GM23338 (cell line): ENCODE measurements around the gene KCNK3. TPM values are rescaled to one million over a fixed set of nuclear protein-coding genes. Genes with fewer than 3 reads are reported as not detected.

Experiments
- ATAC-seq: fragments of 200-7000 bp; cut with Tn5 transposase; 3 replicates; pipeline ENCODE4 v1.9.1; 2020
- DNase-seq: peaks from one replicate; pipeline ENCODE4 v3.0.0-alpha.2; 2015; ENCODE audit warnings: low spot score
- H2AFZ ChIP-seq: fragments of 200-600 bp; sonication (generic); 2 replicates; pipeline ENCODE4 v1.8.0; 2016; ENCODE audit warnings: antibody characterized with exemption, mild to moderate bottlenecking, moderate library complexity
- H3F3A ChIP-seq: fragments of 200-600 bp; sonication (generic); replicated peaks from 2 replicates; pipeline ENCODE4 v1.8.0; 2017; ENCODE audit warnings: antibody characterized with exemption, mixed run types, low read depth
- H3K27ac ChIP-seq: fragments of 200-600 bp; sonication (generic); 2 replicates; pipeline ENCODE4 v1.6.1; 2016; ENCODE audit warnings: low read depth
- H3K27me3 ChIP-seq: fragments of 200-600 bp; sonication (generic); 2 replicates; pipeline ENCODE4 v1.8.0; 2016; ENCODE audit warnings: mild to moderate bottlenecking, mixed run types, moderate library complexity; ENCODE audit not compliant: insufficient read depth
- H3K36me3 ChIP-seq: fragments of 200-600 bp; sonication (generic); 2 replicates; pipeline ENCODE4 v1.8.0; 2016; ENCODE audit warnings: mild to moderate bottlenecking; ENCODE audit not compliant: insufficient read depth
- H3K4me1 ChIP-seq: fragments of 200-600 bp; sonication (generic); 2 replicates; pipeline ENCODE4 v1.8.0; 2016; ENCODE audit warnings: mild to moderate bottlenecking, moderate library complexity; ENCODE audit not compliant: insufficient read depth
- H3K4me2 ChIP-seq: fragments of 200-600 bp; sonication (generic); 2 replicates; pipeline ENCODE4 v1.7.1; 2017; ENCODE audit warnings: mixed run types
- H3K4me3 ChIP-seq: fragments of 200-600 bp; sonication (generic); 2 replicates; pipeline ENCODE4 v1.6.1; 2016; ENCODE audit warnings: mixed run types
- H3K79me2 ChIP-seq: fragments of 200-600 bp; sonication (generic); replicated peaks from 2 replicates; pipeline ENCODE4 v1.8.0; 2017; ENCODE audit warnings: mild to moderate bottlenecking; ENCODE audit not compliant: insufficient read depth
- H3K9me2 ChIP-seq: fragments of 200-600 bp; sonication (generic); 2 replicates; pipeline ENCODE4 v1.8.0; 2017; ENCODE audit not compliant: insufficient read depth
- H4K20me1 ChIP-seq: fragments of 200-600 bp; sonication (generic); replicated peaks from 2 replicates; pipeline ENCODE4 v1.8.0; 2017; ENCODE audit warnings: mild to moderate bottlenecking; ENCODE audit not compliant: insufficient read depth
- H3K27ac Mint-ChIP-seq: 2 replicates; pipeline ENCODE4 v1.8.0; 2020; ENCODE audit warnings: inconsistent platforms, mild to moderate bottlenecking, moderate library complexity, mixed read lengths
- H3K27me3 Mint-ChIP-seq: 3 replicates; pipeline ENCODE4 v1.8.0; 2022; ENCODE audit warnings: low read depth, mild to moderate bottlenecking, moderate library complexity, mixed read lengths, inconsistent platforms; ENCODE audit not compliant: insufficient read depth, poor library complexity
- H3K36me3 Mint-ChIP-seq: 3 replicates; pipeline ENCODE4 v1.8.0; 2021; ENCODE audit warnings: low read depth, mild to moderate bottlenecking, inconsistent platforms, moderate library complexity, mixed read lengths
- H3K4me1 Mint-ChIP-seq: 3 replicates; pipeline ENCODE4 v1.8.0; 2020; ENCODE audit warnings: mild to moderate bottlenecking, inconsistent platforms, mixed read lengths
- H3K4me3 Mint-ChIP-seq: 3 replicates; pipeline ENCODE4 v1.8.0; 2021; ENCODE audit warnings: moderate library complexity, mild to moderate bottlenecking, inconsistent platforms, mixed read lengths
- H3K9me3 Mint-ChIP-seq: 3 replicates; pipeline ENCODE4 v1.8.0; 2020; ENCODE audit warnings: moderate library complexity, mild to moderate bottlenecking, inconsistent platforms, mixed read lengths
- CREB1 ChIP-seq: fragments of 250-450 bp; sonication (Bioruptor Pico); IDR thresholded peaks from 2 replicates; pipeline ENCODE4 v1.5.0; 2020; ENCODE audit warnings: low read depth, mild to moderate bottlenecking, moderate library complexity
- CTCF ChIP-seq, 2 experiments: fragments of 200-600 bp in 1 of 2; sonication (generic) in 1 of 2; conservative IDR thresholded peaks; 2 replicates each; pipeline versions ENCODE4 v1.5.1 to v1.6.1; 2016 to 2017; ENCODE audit warnings: antibody characterized with exemption in 2 of 2, low read depth in 2 of 2, mild to moderate bottlenecking in 2 of 2, moderate library complexity in 1 of 2
- ETS1 ChIP-seq: IDR thresholded peaks from 2 replicates; pipeline ENCODE4 v1.6.1; 2016; ENCODE audit warnings: antibody characterized with exemption
- EZH2 ChIP-seq: fragments of 200-600 bp; sonication (generic); IDR thresholded peaks from one replicate; pipeline ENCODE4 v1.8.0; 2017; ENCODE audit warnings: antibody characterized with exemption, mild to moderate bottlenecking, low read depth; ENCODE audit not compliant: unreplicated experiment
- EZH2phosphoT487 ChIP-seq: fragments of 200-600 bp; sonication (generic); IDR thresholded peaks from one replicate; pipeline ENCODE4 v1.8.1; 2018; ENCODE audit warnings: antibody characterized with exemption; ENCODE audit not compliant: unreplicated experiment
- JUNB ChIP-seq: IDR thresholded peaks from one replicate; pipeline ENCODE4 v1.6.1; 2016; ENCODE audit warnings: antibody characterized with exemption; ENCODE audit not compliant: unreplicated experiment
- NANOG ChIP-seq: IDR thresholded peaks from 2 replicates; pipeline ENCODE4 v1.6.1; 2016; ENCODE audit warnings: antibody characterized with exemption, borderline replicate concordance
- POLR2AphosphoS5 ChIP-seq: IDR thresholded peaks from 2 replicates; pipeline ENCODE4 v1.6.1; 2016; ENCODE audit warnings: antibody characterized with exemption, low read depth
- REST ChIP-seq: IDR thresholded peaks from one replicate; pipeline ENCODE4 v1.6.1; 2018; ENCODE audit warnings: antibody characterized with exemption; ENCODE audit not compliant: unreplicated experiment
- STAT1 ChIP-seq: IDR thresholded peaks from one replicate; pipeline ENCODE4 v1.6.1; 2016; ENCODE audit warnings: antibody characterized with exemption; ENCODE audit not compliant: unreplicated experiment
- ZNF114 ChIP-seq: fragments of 250-450 bp; sonication (Bioruptor Pico); IDR thresholded peaks from 2 replicates; pipeline ENCODE4 v1.5.0; 2020; ENCODE audit warnings: mild to moderate bottlenecking, moderate library complexity
- ZNF331 ChIP-seq: fragments of 250-450 bp; sonication (Bioruptor Pico); IDR thresholded peaks from 2 replicates; pipeline ENCODE4 v1.5.0; 2020; ENCODE audit warnings: low read depth, mild to moderate bottlenecking, moderate library complexity
- ZNF462 ChIP-seq: fragments of 250-450 bp; sonication (Bioruptor Pico); IDR thresholded peaks from 2 replicates; pipeline ENCODE4 v1.5.0; 2020; ENCODE audit warnings: mild to moderate bottlenecking, moderate library complexity
- polyA plus RNA-seq: library from polyadenylated mRNA; unstranded; fragments of >200 nt; fragmentation: Nextera tagmentation; extraction: Ambion mirVana; gene quantifications from 2 replicates; pipeline ENCODE4 v1.2.1, GENCODE V29; 2016
- total RNA-seq: library from RNA; depleted of rRNA; stranded (reverse); fragments of >200 nt; shearing (Covaris generic); gene quantifications from 2 replicates; pipeline ENCODE4 v1.2.3, GENCODE V29; 2014

The KCNK3 gene
- total and polyA plus RNA-seq, 2 experiments from 2014 or later: not detected

- Histone ChIP-seq H3K36me3 (no peaks in the 10 kb centered on the region), H3F3A (no peaks in the 10 kb centered on the region), H2AFZ (no peak overlapping the region), H3K4me3 (no peak overlapping the region), H3K79me2 (no peaks in the 10 kb centered on the region), H3K27ac (no peak overlapping the region), H3K4me2 (no peak overlapping the region), H4K20me1 (no peaks in the 10 kb centered on the region), H3K27me3 (no peaks in the 10 kb centered on the region), H3K4me1 (no peaks in the 10 kb centered on the region), H3K9me2 (no peaks in the 10 kb centered on the region)
- H3K27me3 Mint-ChIP-seq: peaks cover 5% of the 10 kb centered on the region
- no peaks in the 10 kb centered on the region for H3K9me3 Mint-ChIP-seq
- TF ChIP-seq NANOG (no peak), ZNF462 (CRISPR knock-in tag) (no peak), POLR2AphosphoS5 (no peak), REST (no peak), CTCF (conservative IDR thresholded peaks at IDR 0.05; ENCODE audit: low read depth in 2 of 2) (no peak), ZNF114 (CRISPR knock-in tag) (no peak), JUNB (no peak), ETS1 (no peak), STAT1 (no peak), CREB1 (CRISPR knock-in tag) (no peak), EZH2phosphoT487 (no peak), EZH2 (no peak), ZNF331 (no peak)
- no peak for ATAC-seq
- H3K4me3 Mint-ChIP-seq: no peak overlapping the region
- H3K36me3 Mint-ChIP-seq: no peaks in the 10 kb centered on the region
- H3K4me1 Mint-ChIP-seq: peaks cover 3% of the 10 kb centered on the region
- H3K27ac Mint-ChIP-seq: no peak overlapping the region
- DNase-seq: no peak
These were observed 21.5 kb upstream of the KCNK3 start for GRCh38 chr2:26670931-26671460.
